OCI-LY1 (cell line): ENCODE results near the gene KRTAP16-1.

ENCODE experiments used
- H2AFZ ChIP-seq: fragments of 200-600 bp; sonication (generic), shearing (Covaris generic); 2 replicates; pipeline ENCODE4 v1.6.0; 2014; ENCODE audit warnings: antibody characterized with exemption, mild to moderate bottlenecking, low read length
- H3F3A ChIP-seq: fragments of 200-600 bp; sonication (generic), shearing (Covaris generic); 2 replicates; pipeline ENCODE4 v1.6.0; 2014; ENCODE audit warnings: mild to moderate bottlenecking, antibody characterized with exemption, low read length, moderate library complexity; ENCODE audit not compliant: insufficient read depth
- H3K27ac ChIP-seq: fragments of 200-600 bp; sonication (generic); 2 replicates; pipeline ENCODE4 v1.5.1; 2014; ENCODE audit warnings: low read length, mixed run types, mild to moderate bottlenecking, low read depth; ENCODE audit not compliant: poor library complexity, severe bottlenecking
- H3K27me3 ChIP-seq: fragments of 200-600 bp; sonication (generic); 2 replicates; pipeline ENCODE4 v1.6.0; 2014; ENCODE audit warnings: antibody characterized with exemption, mild to moderate bottlenecking, low read length, moderate library complexity; ENCODE audit not compliant: insufficient read depth
- H3K36me3 ChIP-seq: fragments of 200-600 bp; sonication (generic); 2 replicates; pipeline ENCODE4 v1.6.1; 2014; ENCODE audit warnings: mild to moderate bottlenecking, antibody characterized with exemption, low read length, moderate library complexity, mixed read lengths; ENCODE audit not compliant: insufficient read depth
- H3K4me1 ChIP-seq: fragments of 200-600 bp; sonication (generic); 2 replicates; pipeline ENCODE4 v1.5.1; 2014; ENCODE audit warnings: mild to moderate bottlenecking, low read length, moderate library complexity; ENCODE audit not compliant: insufficient read depth, severe bottlenecking
- H3K4me2 ChIP-seq: fragments of 200-600 bp; sonication (generic), shearing (Covaris generic); 2 replicates; pipeline ENCODE4 v1.6.1; 2014; ENCODE audit warnings: low read length
- H3K4me3 ChIP-seq: fragments of 200-600 bp; sonication (generic); 2 replicates; pipeline ENCODE4 v1.5.1; 2014; ENCODE audit warnings: low read length, low read depth, mild to moderate bottlenecking, mixed read lengths; ENCODE audit not compliant: poor library complexity, severe bottlenecking
- H3K79me2 ChIP-seq: fragments of 200-600 bp; shearing (Covaris generic); 2 replicates; pipeline ENCODE4 v1.6.1; 2016; ENCODE audit warnings: mixed run types, low read length, mixed read lengths; ENCODE audit not compliant: insufficient read depth
- H3K9ac ChIP-seq: fragments of 200-600 bp; sonication (generic), shearing (Covaris generic); 2 replicates; pipeline ENCODE4 v1.6.1; 2014; ENCODE audit warnings: mild to moderate bottlenecking, low read length, mixed read lengths
- H3K9me2 ChIP-seq: fragments of 200-600 bp; sonication (generic), shearing (Covaris generic); 2 replicates; pipeline ENCODE4 v1.6.1; 2014; ENCODE audit warnings: low read depth, mild to moderate bottlenecking, low read length, mixed read lengths
- H3K9me3 ChIP-seq: fragments of 200-600 bp; shearing (Covaris generic); 2 replicates; pipeline ENCODE4 v1.6.1; 2014; ENCODE audit warnings: low read length, mixed read lengths
- H4K20me1 ChIP-seq: fragments of 200-600 bp; sonication (generic), shearing (Covaris generic); 2 replicates; pipeline ENCODE4 v1.6.0; 2016; ENCODE audit warnings: mild to moderate bottlenecking, low read length; ENCODE audit not compliant: insufficient read depth
- EZH2 ChIP-seq: fragments of 200-600 bp; sonication (generic), shearing (Covaris generic); IDR thresholded peaks from 2 replicates; pipeline ENCODE4 v1.8.0; 2017; ENCODE audit warnings: borderline replicate concordance, mixed run types, mild to moderate bottlenecking, antibody characterized with exemption, low read length, moderate library complexity, mixed read lengths
- TF ChIP-seq, protein P1 (sequence below): fragments of 200-600 bp; sonication (generic), shearing (Covaris generic); IDR thresholded peaks from 2 replicates; pipeline ENCODE4 v1.5.1; 2017; ENCODE audit warnings: mild to moderate bottlenecking, antibody characterized with exemption, low read length, moderate library complexity, mixed read lengths

KRTAP16-1 gene

DNA sequence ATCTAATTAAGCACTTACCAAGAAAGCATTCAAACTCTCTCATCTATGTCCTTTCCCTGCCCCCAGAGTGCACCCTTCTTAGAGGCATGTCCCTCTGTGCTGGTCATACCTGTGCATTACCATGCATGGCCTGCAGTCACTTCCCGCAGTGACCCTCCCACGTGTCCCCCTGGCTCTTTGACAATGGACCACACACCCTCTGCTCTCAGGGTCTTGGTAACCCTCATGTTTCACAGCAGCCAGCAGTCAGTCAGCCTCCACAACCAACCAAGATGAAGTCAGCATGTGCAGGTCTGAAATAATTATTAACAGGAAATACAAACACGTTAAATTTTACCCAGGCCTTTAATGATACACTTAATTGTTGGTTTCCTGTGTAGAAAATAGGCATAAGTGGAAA lies 31.4 kb upstream of the KRTAP16-1 start:
- H3K27me3 ChIP-seq = no peaks in the 10 kb centered on the region
- H3K27ac ChIP-seq = no peak overlapping the region
- no peak overlapping the region for H3K4me2 ChIP-seq

DNA sequence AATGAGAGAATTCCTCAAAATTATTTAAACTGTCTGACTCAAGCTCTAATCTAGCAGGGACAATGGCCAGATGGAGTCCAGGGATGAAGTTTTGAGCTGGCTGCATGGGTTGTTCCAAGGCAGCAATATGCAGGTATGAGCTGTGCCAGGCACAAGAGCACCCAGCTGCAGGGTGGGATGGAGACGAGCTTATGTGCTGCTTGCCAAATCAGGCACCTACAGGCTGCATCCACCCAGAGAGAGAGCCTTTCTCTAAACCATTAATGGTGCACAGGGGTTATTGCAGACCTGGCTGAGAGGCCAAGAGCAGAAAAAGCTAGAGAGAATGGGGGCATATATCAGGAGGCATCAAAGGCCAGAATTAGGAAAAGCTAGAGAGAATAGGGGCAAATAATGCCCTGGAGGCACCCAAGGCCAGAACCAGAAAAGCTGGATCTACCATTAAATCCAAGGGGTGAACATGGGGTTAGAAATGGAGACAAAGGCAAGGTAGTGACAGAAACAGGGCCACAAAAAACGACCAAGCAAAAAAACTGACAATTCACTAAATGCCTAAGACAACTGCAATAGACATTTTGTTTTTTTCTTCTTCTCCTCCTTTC lies 30.6 kb upstream of the KRTAP16-1 start:
- Histone ChIP-seq H3F3A (no peaks in the 10 kb centered on the region), H3K4me1 (no peaks in the 10 kb centered on the region), H3K4me2 (no peak overlapping the region), H3K9me3 (no peaks in the 10 kb centered on the region), H3K27ac (no peak overlapping the region), H4K20me1 (no peaks in the 10 kb centered on the region), H3K9me2 (no peaks in the 10 kb centered on the region), H3K27me3 (no peaks in the 10 kb centered on the region), H2AFZ (no peak overlapping the region), H3K4me3 (no peak overlapping the region), H3K9ac (no peak overlapping the region), H3K36me3 (no peaks in the 10 kb centered on the region), H3K79me2 (no peaks in the 10 kb centered on the region)
- no peak for TF ChIP-seq EZH2
- TF ChIP-seq, protein P1, sequence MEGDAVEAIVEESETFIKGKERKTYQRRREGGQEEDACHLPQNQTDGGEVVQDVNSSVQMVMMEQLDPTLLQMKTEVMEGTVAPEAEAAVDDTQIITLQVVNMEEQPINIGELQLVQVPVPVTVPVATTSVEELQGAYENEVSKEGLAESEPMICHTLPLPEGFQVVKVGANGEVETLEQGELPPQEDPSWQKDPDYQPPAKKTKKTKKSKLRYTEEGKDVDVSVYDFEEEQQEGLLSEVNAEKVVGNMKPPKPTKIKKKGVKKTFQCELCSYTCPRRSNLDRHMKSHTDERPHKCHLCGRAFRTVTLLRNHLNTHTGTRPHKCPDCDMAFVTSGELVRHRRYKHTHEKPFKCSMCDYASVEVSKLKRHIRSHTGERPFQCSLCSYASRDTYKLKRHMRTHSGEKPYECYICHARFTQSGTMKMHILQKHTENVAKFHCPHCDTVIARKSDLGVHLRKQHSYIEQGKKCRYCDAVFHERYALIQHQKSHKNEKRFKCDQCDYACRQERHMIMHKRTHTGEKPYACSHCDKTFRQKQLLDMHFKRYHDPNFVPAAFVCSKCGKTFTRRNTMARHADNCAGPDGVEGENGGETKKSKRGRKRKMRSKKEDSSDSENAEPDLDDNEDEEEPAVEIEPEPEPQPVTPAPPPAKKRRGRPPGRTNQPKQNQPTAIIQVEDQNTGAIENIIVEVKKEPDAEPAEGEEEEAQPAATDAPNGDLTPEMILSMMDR = no peak

More for the DNA sequence above, 31.4 kb upstream of the KRTAP16-1 start:
- Histone ChIP-seq H3K36me3 (no peaks in the 10 kb centered on the region), H3K9me2 (no peaks in the 10 kb centered on the region), H3K4me1 (no peaks in the 10 kb centered on the region), H2AFZ (no peak overlapping the region), H3K79me2 (no peaks in the 10 kb centered on the region), H3K9me3 (no peaks in the 10 kb centered on the region), H4K20me1 (no peaks in the 10 kb centered on the region), H3F3A (no peaks in the 10 kb centered on the region), H3K9ac (no peak overlapping the region), H3K4me3 (no peak overlapping the region)
- TF ChIP-seq EZH2 = no peak
- TF ChIP-seq, protein P1 = no peak

DNA sequence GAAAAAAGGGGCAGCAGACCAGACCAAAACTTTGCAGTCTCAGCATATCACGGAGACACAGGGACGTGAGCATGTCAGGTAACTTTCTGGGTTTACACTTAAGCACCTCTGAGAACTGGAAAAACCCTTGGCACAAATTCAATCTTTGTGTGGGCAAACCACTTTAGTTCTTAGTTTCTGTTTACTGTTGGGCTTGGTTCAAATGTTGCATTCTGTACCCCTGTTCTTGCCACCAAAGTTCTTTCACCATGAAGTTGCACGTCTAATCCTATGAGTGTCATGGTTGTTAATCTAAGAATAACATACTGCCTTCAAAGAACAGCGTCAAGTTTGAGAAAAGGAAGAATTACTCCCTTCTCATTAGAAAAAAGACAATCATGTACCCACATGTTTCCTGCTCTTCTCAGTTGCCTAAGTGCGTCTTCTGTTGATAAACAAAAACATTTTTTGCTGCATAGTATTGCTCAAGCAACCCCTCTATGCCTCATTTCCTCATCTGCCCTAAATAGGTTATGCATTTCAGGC lies 29.9 kb upstream of the KRTAP16-1 start:
- Histone ChIP-seq H3K9ac (no peak overlapping the region), H2AFZ (no peak overlapping the region), H3K27ac (no peak overlapping the region), H3K4me2 (no peak overlapping the region), H4K20me1 (no peaks in the 10 kb centered on the region), H3K27me3 (no peaks in the 10 kb centered on the region), H3K36me3 (no peaks in the 10 kb centered on the region), H3K9me2 (no peaks in the 10 kb centered on the region), H3K9me3 (no peaks in the 10 kb centered on the region), H3K79me2 (no peaks in the 10 kb centered on the region), H3K4me3 (no peak overlapping the region), H3K4me1 (no peaks in the 10 kb centered on the region), H3F3A (no peaks in the 10 kb centered on the region)
- no peak for TF ChIP-seq EZH2
- TF ChIP-seq, protein P1 = no peak
